Erythroblast (primary cell): Measurements from ENCODE around the gene UBC.
"Not testable (repeated sequence)": the region's sequence is repeated elsewhere in the genome, so short reads cannot be mapped to it uniquely, and the experiment has no call there.

Source experiments
- DNase-seq, 2 experiments: peaks; one replicate each; lab custom pipeline; 2025; lab: John Stamatoyannopoulos, UW
- GATA1 ChIP-seq: IDR thresholded peaks from 2 replicates; pipeline ENCODE4 v1.6.1; 2011; ENCODE audit warnings: low read depth, mild to moderate bottlenecking, control low read depth, low read length, moderate library complexity
- POLR2A ChIP-seq: IDR thresholded peaks from 2 replicates; pipeline ENCODE4 v1.6.1; 2011; ENCODE audit warnings: mild to moderate bottlenecking, low read length

Gene UBC

DNA sequence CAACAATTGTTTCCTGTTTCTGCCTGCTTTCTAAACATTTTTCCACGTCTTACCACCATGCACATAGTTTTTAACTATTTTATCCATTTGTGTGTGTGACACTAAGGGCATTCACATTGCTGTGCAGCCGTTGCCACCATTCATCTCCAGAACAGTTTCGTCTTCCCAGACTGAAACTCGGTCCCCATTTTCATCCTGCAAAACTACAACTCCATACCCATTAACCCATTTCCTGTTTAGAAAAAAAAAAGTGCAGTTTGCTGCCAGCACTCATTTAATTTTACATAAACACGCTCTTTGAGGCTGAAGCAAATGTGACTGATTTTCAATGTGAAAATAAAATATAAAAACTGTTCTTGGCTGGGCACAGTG is 15.5 kb downstream of the UBC start:
- DNase-seq = no peak
- TF ChIP-seq GATA1 = no peak
- TF ChIP-seq POLR2A = no peak

DNA sequence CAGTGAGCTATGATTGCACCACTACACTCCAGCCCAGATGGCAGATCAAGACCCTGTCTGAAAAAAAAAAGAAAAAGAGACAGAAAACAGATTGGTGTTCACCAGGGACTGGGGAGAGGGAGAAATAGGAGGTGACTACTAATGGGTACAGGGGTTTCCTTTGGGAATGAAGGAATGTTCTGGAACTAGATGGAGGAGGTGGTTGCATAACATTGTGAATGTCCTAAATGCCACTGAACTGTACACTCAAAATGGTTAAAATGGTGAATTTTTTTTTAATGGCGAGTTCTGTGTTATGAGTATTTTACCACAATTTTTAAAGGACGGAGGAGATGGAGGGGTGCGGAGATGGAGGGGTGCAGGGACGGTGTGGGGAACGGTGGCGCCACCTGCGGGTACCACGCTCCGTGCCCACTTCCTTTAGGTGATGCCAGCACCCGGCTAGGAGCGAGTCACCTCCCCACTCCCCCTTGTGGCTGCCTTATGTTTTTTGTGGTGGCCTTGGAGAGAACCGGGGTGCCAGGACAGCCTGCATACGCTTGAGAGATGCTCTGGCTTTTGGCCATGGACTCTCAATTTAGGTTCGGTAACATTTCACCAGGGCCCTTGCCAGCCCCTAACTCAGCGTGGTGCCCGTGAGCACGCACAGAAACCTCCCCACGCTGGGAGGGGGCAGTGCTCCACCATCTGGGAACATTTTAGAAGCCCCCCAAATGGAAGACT is 16.1 kb downstream of the UBC start:
- peak; percentile 53 to 72 for DNase-seq
- TF ChIP-seq GATA1 (no peak), POLR2A (no peak)

DNA sequence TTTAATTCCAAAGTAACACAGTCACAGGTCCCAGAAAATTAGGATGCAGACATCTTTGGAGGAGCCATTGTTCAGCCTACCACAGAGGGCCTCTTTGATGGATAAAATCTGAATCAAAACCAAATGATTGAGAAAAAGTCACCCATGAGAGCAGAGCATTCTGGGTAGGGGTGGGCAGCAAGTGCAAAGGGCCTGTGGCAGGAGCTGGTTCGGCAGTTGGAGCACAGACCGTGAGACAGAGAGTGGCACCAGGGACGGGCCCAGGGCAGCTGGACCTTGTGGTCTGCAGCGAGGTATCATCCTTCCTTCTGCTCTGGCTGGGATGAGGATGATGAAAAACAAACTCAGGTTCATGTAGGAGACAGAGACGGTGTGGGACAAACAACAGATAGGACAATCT is 18.0 kb downstream of the UBC start:
- no peak for DNase-seq
- TF ChIP-seq GATA1 (no peak), POLR2A (no peak)

DNA sequence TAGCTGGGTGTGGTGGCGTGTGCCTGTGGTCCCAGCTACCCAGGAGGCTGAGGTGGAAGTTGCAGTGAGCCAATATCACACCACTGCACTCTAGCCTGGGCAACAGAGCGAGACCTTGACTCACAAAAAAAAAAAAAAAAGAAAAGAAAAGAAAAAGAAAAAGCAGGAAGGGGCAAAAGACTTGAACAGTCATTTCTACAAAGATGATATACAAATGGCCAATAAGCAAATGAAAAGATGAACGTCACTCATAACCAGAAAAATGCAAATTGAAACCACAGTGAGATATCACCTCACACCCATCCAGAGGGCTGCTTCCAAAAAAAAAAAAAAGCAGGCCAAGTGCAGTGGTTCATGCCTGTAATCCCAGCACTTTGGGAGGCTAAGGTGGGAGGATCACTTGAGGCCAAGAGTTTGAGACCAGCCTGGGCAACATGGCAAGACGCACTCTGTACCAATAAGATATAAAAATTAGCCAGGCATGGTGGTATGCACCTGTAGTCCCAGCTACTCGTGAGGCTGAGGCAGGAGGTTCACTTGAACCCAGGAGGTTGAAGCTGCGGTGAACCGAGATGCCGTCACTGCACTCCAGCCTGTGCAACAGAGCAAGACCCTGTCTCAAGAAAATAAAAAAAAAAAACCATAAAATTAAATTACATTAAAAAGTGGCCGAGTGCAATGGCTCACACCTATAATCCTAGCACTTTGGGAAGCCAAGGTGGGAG is 20.5 kb downstream of the UBC start:
- DNase-seq = no peak
- TF ChIP-seq GATA1 (no peak), POLR2A (no peak)

DNA sequence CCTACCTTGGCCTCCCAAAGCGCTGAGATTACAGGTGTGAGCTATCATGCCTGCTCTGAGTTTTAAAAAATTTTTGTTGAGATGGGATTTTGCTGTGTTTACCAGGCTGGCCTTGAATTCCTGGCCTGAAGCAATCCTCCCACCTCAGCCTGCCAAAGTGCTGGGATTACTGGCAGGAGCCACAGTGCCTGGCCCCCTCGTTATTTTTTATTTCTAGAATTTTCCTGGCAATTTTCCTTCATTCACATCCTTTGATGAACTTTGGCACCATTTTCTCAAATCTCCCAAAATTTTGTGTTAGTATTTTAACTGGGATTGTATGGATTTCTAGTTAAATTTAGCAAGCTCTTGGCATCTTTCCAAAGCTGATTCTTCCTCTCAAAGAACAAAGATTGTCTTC is 26.2 kb downstream of the UBC start:
- no peak for DNase-seq

DNA sequence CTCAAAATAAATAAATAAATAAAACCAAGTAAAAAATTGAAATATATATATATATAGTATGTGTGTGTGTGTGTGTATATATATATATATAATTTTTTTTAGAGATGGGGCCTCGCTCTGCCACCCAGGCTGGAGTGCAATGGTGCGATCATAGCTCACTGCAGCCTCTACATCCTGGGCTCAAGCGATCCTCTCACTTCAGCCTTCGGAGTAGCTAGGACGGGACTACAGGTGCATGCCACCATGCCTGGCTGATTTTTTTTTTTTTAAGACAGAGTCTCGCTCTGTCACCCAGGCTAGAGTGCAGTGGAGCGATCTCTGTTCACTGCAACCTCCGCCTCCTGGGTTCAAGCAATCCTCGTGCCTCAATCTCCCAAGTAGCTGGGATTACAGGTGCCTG is 26.7 kb downstream of the UBC start:
- DNase-seq = not testable (repeated sequence)

More for the DNA sequence above, 26.2 kb downstream of the UBC start:
- no peak for TF ChIP-seq POLR2A
- no peak for TF ChIP-seq GATA1

DNA sequence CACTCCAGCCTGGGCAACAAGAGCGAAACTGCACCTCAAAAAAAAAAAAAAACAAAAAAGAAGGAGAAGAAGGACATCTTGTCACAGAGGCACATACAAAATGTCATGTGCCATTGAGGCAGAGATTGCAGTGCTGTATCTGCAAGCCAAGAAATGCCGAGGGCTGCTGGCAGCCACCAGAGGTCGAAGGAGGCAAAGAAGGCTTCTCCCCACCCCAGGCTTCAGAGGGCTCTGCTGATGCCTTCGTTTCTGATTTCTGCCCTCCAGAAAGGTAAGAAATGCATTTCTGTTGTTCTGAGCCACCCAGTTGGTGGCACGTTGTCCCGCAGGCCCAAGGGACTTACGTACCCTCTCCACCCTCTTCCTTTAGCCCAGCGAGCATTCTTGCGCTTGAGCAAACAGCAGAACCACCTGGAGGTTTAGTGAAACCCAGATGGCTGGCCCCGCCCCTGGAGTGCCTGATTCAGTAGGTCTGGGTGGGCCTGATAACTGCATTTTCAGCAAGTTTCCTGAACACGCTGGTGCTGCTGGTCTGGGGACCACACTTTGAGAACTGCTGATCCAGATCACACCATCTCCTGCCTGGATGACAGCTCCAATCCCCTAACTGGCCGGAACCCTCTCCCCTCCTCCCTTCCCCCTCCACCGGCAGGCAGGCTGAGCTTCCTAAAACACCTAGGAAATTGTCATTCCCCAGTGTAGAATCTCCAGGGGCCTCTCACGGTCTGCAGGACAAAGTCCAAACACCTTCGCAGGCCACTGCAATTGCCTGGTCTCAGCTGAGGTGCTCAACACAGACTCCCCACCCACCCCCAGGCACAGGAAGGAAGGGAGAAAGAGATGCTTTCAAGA is 29.6 kb downstream of the UBC start:
- no peak for TF ChIP-seq POLR2A
- no peak for TF ChIP-seq GATA1
- DNase-seq = peak; percentile 75 to 84

DNA sequence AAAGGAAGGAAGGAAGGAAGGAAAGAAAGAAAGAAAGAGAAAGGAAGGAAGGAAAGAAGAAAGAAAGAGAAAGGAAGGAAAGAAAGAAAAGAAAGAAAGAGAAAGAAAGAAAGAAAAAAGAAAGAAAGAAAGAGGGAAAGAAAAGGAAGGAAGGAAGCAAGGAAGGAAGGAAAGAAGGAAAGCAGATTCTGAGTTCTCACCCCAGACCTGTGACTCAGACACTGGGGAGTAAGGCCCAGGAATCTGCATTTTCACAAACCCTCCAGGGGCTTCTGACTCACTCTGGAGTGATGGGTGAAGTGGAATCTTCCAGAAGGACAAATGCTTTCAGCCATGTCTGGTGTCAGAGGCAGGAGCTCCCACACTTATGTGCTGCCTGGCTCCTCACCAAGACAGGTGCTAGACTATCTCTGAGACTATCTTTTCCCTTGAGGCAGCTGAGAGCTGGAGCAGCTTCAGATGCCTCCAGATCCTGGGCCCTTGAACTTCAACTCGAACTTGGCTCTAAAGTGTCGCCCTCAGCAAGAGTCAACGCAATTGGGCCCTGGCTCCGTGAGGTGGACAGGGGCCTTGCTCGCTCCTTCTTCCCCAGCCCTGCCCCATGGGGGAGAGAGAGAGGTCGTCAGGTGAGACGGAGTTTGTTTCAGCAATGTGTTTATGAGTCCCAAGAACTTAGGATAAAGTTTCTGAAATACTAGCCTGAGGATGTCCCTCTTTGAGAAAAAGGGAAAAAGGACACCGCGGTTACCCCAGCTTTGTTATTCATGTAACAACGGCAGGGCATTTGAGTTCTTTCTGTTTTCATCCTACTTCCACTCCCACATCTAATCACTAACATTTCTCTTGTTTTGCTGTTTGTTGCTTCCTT is 31.0 kb downstream of the UBC start:
- no peak for TF ChIP-seq POLR2A
- TF ChIP-seq GATA1 = no peak
- peak in 1 of 2 experiments; percentile 11 for DNase-seq

DNA sequence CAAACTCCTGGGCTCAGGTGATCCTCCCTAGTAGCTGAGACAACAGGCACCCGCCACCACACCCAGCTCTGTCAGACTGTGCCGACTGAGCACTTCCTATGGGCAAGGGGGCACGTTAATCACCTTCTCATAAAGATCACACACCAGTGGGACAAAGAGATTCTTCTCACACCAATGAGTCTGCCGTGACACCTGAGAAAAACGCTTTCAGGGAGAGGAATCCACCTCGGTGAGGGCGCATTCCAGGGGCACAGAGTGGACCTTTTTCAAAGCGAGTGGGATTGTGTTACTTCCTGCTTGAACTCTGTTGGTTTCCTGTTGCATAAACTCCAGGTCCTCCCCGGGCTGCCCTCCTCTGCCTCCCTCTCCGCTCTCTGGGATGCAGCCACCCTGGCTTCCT is 33.3 kb downstream of the UBC start:
- TF ChIP-seq GATA1 (no peak), POLR2A (no peak)
- no peak for DNase-seq

DNA sequence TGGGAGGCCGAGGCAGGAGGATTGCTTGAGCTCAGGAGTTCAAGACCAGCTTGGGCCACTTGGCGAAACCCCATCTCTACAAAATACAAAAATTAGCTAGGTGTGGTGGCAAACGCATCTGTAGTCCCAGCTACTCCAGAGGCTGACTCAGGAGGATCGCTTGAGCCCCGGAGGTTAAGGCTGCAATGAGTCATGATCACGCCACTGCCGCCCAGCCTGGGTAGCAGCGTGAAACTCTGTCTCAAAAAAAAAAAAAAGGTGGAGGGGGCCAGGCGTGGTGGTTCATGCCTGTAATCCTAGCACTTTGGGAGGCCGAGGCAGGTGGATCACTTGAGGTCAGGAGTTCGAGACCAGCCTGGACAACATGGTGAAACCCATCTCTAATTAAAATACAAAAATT is 34.1 kb downstream of the UBC start:
- peak in 1 of 2 experiments; percentile 34 for DNase-seq

DNA sequence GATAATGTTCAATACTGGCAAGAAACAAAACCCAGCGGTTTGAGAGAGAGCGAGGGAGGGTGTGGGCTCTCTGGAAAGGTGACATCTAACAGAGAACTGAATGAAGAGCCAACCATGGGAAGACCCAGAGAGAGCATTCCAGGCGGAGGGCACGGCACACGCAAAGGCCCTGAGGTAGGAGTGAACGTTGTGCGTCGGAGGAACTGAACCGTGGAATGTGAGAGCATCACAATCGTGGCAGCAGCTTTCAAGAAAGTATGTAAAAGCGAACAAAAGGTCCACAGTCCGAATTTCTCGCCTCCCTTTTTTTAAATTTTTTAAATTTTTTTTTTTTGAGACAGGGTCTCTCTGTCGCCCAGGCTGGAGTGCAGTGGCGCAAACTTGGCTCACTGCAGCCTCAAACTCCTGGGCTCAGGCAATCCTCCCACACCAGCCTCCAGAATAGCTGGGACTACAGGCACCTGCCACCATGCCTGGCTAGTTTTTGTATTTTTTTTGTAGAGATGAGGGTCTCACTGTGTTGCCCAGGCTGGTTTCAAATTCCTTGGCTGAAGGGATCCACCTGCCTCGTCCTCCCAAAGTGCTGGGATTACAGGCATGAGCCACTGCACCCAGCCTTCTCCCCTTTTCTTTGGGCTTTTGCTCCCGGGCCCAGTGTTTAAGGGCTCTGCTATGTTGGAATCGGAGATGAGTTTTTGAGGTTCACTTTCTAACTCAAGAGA is 35.5 kb downstream of the UBC start:
- DNase-seq = no peak
- TF ChIP-seq POLR2A = no peak
- TF ChIP-seq GATA1 = no peak

DNA sequence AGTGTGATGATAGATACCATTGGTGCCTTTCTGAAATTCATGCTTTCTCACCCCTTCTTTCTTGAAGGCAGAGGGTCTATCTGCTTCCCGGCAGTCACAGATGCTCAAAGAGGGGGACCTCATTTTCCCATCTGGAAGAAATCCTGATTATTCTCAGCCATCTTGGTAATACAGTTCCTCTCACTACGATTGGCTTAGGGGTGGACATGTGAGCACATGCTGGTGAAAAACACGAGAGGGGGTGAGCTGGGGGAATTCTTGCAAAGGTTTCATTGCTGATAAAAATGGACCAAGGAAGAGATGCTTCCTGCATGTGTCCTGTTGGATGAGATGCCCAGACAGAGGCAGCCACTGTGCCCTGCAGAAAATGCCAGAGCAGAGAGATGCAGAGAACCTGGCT is 37.0 kb downstream of the UBC start:
- no peak for DNase-seq
- TF ChIP-seq GATA1 (no peak), POLR2A (no peak)

DNA sequence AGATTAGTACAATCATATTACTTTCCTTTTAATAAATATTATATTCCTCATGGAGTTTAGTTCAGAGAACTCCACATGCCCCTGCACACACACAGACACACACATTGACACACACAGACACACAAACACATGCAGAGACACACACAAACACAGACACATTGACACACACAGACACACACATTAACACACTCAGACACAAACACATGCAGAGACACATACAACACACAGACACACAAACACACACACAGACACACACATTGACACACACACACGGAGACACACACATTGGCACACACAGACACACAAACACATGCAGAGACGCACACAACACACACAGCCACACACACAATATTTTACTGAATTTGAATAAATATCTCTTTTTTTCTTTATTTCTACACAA is 38.3 kb downstream of the UBC start:
- no peak for TF ChIP-seq POLR2A
- TF ChIP-seq GATA1 = no peak
- DNase-seq = no peak

DNA sequence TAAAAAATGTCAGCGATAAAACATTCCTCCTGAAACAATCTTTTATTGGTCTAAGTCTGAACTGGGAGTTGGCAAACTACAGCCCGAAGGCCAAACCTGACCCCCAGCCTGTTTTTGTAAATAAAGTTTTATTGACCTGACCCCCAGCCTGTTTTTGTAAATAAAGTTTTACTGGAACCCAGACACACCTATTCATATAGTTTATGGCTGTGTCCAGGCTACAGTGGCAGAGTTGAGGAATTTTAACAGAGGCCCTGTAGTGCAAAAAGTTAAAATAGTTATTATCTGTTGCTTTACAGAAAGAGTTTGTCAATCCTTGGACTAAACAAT is 38.7 kb downstream of the UBC start:
- TF ChIP-seq GATA1 (no peak), POLR2A (no peak)

More for the DNA sequence above, 38.7 kb downstream of the UBC start:
- peak in 1 of 2 experiments; percentile 14 for DNase-seq
